ENCODE data around the gene TLX1. TPM values are rescaled to one million over a fixed set of nuclear protein-coding genes. Genes with fewer than 3 reads are reported as not detected.

The TLX1 gene
- total RNA-seq, 6 experiments from 2014 or later = not detected

GRCh38 chr10:101120520-101120883 lies 10.6 kb upstream of the TLX1 start:
- no peaks in the 10 kb centered on the region for H3K36me3 Mint-ChIP-seq (ENCODE audit: low read depth)
- no peak for TF ChIP-seq CTCF (IDR thresholded peaks at IDR 0.05)
- peaks cover 61% of the 10 kb centered on the region for H3K27me3 Mint-ChIP-seq (ENCODE audit: insufficient read depth)
- no peaks in the 10 kb centered on the region for H3K9me3 Mint-ChIP-seq
- DNase-seq = no peak
- peak overlapping the region; percentile 82 for H3K4me3 Mint-ChIP-seq
- no peak overlapping the region for H3K27ac Mint-ChIP-seq
- peaks cover 8% of the 10 kb centered on the region for H3K4me1 Mint-ChIP-seq (ENCODE audit: low read depth)

- H3K27ac Mint-ChIP-seq = no peak overlapping the region
- no peaks in the 10 kb centered on the region for H3K9me3 Mint-ChIP-seq
- H3K4me3 Mint-ChIP-seq = peak overlapping the region; percentile 82
- H3K27me3 Mint-ChIP-seq (ENCODE audit: insufficient read depth) = peaks cover 66% of the 10 kb centered on the region
- no peaks in the 10 kb centered on the region for H3K36me3 Mint-ChIP-seq (ENCODE audit: low read depth)
- H3K4me1 Mint-ChIP-seq (ENCODE audit: low read depth) = peaks cover 8% of the 10 kb centered on the region
- no peak for DNase-seq
- no peak for TF ChIP-seq CTCF (IDR thresholded peaks at IDR 0.05)
Measured at GRCh38 chr10:101120884-101121653, 10.0 kb upstream of the TLX1 start.

GRCh38 chr10:101121654-101122031 lies 9.5 kb upstream of the TLX1 start:
- DNase-seq = no peak
- no peak for TF ChIP-seq CTCF (IDR thresholded peaks at IDR 0.05)
- peaks cover 72% of the 10 kb centered on the region for H3K27me3 Mint-ChIP-seq (ENCODE audit: insufficient read depth)
- H3K27ac Mint-ChIP-seq = no peak overlapping the region
- no peaks in the 10 kb centered on the region for H3K9me3 Mint-ChIP-seq
- H3K36me3 Mint-ChIP-seq (ENCODE audit: low read depth) = no peaks in the 10 kb centered on the region
- peak overlapping the region; percentile 82; the same call in 1 of the 2 replicates for H3K4me3 Mint-ChIP-seq
- peaks cover 8% of the 10 kb centered on the region for H3K4me1 Mint-ChIP-seq (ENCODE audit: low read depth)

GRCh38 chr10:101122270-101123084 lies 8.6 kb upstream of the TLX1 start:
- Mint-ChIP-seq H3K4me1 (ENCODE audit: low read depth) (peaks cover 8% of the 10 kb centered on the region), H3K9me3 (no peaks in the 10 kb centered on the region), H3K27ac (no peak overlapping the region), H3K4me3 (no peak overlapping the region), H3K27me3 (ENCODE audit: insufficient read depth) (peaks cover 75% of the 10 kb centered on the region), H3K36me3 (ENCODE audit: low read depth) (no peaks in the 10 kb centered on the region)
- no peak for DNase-seq
- no peak for TF ChIP-seq CTCF (IDR thresholded peaks at IDR 0.05)

GRCh38 chr10:101123085-101123814 lies 7.8 kb upstream of the TLX1 start:
- Mint-ChIP-seq H3K27ac (no peak overlapping the region), H3K9me3 (no peaks in the 10 kb centered on the region), H3K4me1 (ENCODE audit: low read depth) (peaks cover 8% of the 10 kb centered on the region), H3K27me3 (ENCODE audit: insufficient read depth) (peaks cover 79% of the 10 kb centered on the region), H3K4me3 (no peak overlapping the region), H3K36me3 (ENCODE audit: low read depth) (no peaks in the 10 kb centered on the region)
- DNase-seq = no peak
- no peak for TF ChIP-seq CTCF (IDR thresholded peaks at IDR 0.05)

Data from HFFc6 (cell line).